HPDE6-E6E7 (cell line): ENCODE measurements around the gene MTRF1.
"Not testable (repeated sequence)": the region's sequence is repeated elsewhere in the genome, so short reads cannot be mapped to it uniquely, and the experiment has no call there.

ENCODE experiments used
- DNase-seq: peaks from one replicate; pipeline ENCODE4 v3.0.0; 2011; ENCODE audit warnings: missing footprints; ENCODE audit errors: extremely low spot score

Gene MTRF1

GRCh38 chr13:41282129-41282571 lies 18.8 kb upstream of the MTRF1 start:
- DNase-seq: no peak

GRCh38 chr13:41279156-41279555 lies 15.8 kb upstream of the MTRF1 start:
- not testable (repeated sequence) for DNase-seq

GRCh38 chr13:41276824-41277223 lies 13.4 kb upstream of the MTRF1 start:
- no peak for DNase-seq

GRCh38 chr13:41274881-41275280 lies 11.5 kb upstream of the MTRF1 start:
- no peak for DNase-seq

DNA sequence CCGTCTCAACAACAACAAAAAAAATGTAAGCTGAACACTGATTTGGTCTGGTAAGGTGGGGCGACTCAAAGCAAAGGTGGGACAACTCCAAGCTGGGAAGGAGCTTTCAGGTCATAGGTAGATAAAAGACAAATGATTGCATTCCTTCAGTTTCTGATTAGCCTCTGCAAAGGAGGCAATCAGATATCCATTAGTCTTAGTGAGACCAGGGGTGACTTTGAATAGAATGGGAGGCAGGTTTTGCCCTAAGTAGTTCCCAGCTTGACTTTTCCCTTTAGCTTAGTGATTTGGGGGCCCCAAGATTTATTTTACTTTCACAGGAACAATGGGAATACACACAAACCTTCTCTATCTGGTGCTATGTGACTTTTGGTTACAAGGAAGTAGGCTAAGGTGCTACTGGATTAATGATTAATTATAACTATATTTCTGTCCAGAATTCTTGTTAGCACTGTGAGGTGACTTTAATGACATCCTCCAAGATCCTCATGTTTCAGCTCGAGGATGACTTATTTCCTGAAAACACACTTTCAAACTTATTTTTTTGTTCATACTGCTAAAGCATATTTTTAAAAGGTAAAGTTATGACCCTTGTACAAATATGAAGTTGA lies 10.6 kb upstream of the MTRF1 start:
- DNase-seq: no peak

DNA sequence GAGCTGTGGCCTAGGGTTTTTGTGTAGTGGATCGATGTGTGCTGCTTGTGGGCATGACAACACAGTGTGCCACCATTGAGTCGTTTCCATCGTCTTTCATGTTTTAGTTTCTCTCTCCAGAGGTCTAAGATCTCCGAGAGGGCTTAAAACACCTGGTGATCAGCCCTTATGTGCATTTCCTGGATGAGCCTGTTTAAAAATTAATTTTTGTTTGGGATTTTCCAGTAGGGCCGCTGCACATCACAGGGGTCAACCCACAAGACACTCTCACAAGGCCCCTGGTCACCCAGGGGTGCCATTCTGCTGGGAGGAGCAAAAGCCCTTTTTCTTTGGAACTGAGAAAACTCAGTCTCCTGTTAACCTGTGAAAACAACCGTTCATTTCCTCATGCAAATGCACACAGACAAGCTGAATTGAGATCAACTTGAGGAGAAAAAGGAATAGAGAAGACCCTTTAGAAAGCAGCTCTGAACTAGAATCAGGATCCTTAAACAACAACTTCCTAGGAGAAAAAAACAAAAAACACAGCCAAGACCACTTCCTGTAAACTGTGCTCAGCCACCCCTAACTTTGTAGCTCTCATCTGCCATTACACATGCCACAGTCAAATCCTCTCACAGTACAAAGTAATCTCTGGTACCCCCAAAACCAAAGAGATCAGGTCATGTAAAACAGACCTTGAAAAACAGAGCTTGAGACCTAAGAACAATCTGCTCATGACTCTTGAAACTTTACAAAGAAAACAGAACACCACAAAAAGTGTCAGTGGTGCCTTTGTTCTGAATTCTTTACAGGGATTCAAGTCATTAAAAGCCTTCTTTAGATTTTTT lies 8.3 kb upstream of the MTRF1 start:
- no peak for DNase-seq

DNA sequence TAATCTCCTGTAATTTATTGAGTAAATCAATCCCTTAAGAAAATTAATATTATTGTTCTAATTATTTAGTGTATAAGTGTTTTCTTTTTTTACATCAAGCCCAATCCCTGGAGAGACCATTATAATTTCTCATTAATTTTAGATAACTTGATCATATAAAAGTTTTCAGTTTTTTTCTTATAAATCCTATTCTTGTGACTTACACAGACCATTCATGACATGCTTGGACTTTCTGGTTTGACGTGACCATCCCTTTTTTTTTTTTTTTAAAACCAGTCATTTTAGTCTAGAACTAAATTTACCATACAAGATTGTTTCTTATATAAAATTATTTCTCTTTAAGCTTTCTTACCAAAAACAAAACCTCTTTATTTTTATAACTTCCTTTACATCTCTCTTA lies 5.4 kb upstream of the MTRF1 start:
- DNase-seq: no peak

GRCh38 chr13:41267106-41267505 lies 3.7 kb upstream of the MTRF1 start:
- DNase-seq: no peak

- DNase-seq: no peak
Observed at GRCh38 chr13:41259875-41260501, 3.4 kb downstream of the MTRF1 start.

DNA sequence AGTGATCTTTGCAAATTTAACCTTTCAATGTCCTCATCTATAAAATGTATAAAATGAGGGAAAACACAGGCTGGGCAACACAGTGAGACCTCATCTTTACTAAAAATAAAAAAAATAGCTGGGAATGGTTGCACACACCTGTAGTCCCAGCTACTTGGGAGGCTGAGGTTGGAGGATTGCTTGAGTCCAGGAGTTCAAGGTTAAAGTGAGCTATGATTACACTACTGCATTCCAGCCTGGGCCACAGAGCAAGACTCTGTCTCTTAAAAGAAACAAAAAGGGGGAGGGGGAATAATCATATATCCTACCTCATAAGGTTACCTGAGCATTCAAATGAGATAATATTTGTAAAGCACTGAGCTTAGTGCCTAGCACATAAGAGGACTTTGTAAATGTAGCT lies 5.8 kb downstream of the MTRF1 start:
- no peak for DNase-seq

- no peak for DNase-seq
Observed at GRCh38 chr13:41254902-41255301, 8.5 kb downstream of the MTRF1 start.

GRCh38 chr13:41250993-41251392 lies 12.4 kb downstream of the MTRF1 start:
- no peak for DNase-seq

GRCh38 chr13:41246969-41247680 lies 16.3 kb downstream of the MTRF1 start:
- DNase-seq: no peak

DNA sequence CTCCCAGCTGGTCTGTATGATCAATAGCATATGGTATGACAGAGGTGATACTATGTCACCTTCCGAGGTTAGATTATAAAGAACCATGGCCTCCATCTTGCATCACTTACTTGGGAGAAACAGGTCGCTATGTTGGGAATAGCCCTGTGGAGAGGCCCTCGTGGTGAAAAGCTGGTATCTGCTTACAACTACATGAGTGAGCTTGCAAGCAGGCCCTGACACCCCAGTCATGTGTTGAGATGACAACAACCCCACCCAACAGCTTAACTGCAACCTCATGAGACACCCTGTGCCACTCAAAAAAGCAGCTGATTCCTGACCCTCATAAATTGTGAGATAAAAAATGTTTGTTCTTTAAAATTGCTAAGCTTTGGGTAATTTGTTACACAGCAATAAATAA lies 18.8 kb downstream of the MTRF1 start:
- DNase-seq: no peak

- DNase-seq: no peak
Observed at GRCh38 chr13:41241626-41242025, 21.8 kb downstream of the MTRF1 start.

DNA sequence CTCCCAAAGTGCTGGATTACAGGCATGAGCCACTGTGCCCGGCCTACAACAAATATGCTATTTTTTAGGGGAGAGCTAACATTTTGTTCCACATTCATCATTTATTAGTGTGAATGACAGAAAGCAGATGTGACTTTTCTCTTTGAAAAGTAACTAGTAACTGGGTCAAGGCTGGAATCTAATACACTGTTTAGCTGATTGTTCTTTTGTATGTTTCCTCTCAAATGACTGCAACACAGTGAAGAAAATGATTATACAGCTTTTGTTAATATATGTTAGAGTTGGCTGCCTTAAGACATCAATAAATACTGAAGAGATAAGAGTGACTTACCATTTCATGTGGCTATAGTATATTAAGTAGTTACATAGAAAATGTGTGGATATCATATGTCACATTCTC lies 27.0 kb downstream of the MTRF1 start:
- no peak for DNase-seq

DNA sequence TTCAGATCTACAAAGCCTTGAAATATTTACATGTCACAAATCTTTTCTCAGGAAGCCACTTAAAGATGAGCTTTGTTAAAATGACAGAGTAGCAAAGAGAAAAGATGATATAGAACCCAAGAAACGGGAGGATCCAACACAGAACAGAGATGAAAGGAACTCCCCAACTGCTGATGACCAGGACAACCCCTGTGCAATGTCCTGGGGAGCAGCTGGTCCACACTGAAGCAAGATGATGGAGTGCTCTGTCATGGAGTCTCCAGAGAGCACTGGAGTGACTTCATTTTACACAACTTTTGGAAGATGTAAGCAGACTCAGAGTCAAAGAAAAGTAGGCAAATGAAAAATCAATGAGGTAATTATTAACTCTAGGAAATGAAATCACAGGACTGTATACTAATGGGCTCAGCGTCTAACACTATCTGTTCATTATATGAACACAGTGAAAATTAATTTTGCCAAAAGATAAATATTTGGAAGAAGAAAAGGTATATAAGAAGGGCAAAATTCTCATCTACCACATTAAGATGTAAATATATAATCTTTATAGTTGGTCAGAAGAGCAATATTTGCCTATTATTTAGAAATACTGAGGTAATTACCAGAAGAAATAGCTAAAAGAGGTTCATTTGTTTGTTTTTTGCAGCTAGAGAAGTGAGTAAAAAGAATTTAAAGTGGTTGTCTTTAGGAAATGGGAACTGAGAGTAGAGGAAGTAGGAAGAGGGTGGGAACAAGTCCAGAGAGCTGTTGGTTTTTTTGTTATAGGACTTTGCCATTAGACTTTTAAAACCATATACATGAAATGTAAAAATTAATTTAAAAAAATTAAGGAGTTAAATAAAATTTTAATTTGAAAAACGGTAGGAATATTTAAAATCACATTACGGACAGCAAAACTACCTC lies 30.5 kb downstream of the MTRF1 start:
- no peak for DNase-seq

- no peak for DNase-seq
Observed at GRCh38 chr13:41231786-41232185, 31.6 kb downstream of the MTRF1 start.

- DNase-seq: no peak
Observed at GRCh38 chr13:41231025-41231677, 32.2 kb downstream of the MTRF1 start.

- no peak for DNase-seq
Observed at GRCh38 chr13:41229356-41229755, 34.0 kb downstream of the MTRF1 start.
